Suprapubic skin (tissue), 4 donors: ENCODE measurements around the gene HOXA6. TPM values are rescaled to one million over a fixed set of nuclear protein-coding genes. Genes with fewer than 3 reads are reported as not detected.

ENCODE experiments used
- DNase-seq, 2 donors: peaks; one replicate each; pipeline ENCODE4 v3.0.0-alpha.2; 2019; ENCODE audit warnings: low spot score in 2 of 2
- H3K27ac ChIP-seq: fragments of 200-600 bp; sonication (generic); one replicate; pipeline ENCODE4 v1.5.1; 2019
- H3K27me3 ChIP-seq: fragments of 200-600 bp; sonication (generic); one replicate; pipeline ENCODE4 v1.5.1; 2019
- H3K36me3 ChIP-seq: fragments of 200-600 bp; sonication (generic); one replicate; pipeline ENCODE4 v1.5.1; 2019
- H3K4me1 ChIP-seq: fragments of 200-600 bp; sonication (generic); one replicate; pipeline ENCODE4 v1.5.1; 2019
- H3K4me3 ChIP-seq: fragments of 200-600 bp; sonication (generic); one replicate; pipeline ENCODE4 v1.5.1; 2019; ENCODE audit warnings: mild to moderate bottlenecking
- H3K9me3 ChIP-seq: fragments of 200-600 bp; sonication (generic); one replicate; pipeline ENCODE4 v1.5.1; 2019
- CTCF ChIP-seq, 2 donors: fragments of 200-600 bp in 1 of 2; fragments of 450-650 bp in 1 of 2; sonication (generic) in 1 of 2; IDR thresholded peaks; one replicate each; pipeline ENCODE4 v1.5.1; 2016 to 2019; ENCODE audit warnings: antibody characterized with exemption in 2 of 2, mild to moderate bottlenecking in 1 of 2, moderate library complexity in 1 of 2
- EP300 ChIP-seq: sonication (generic); formaldehyde crosslinking; IDR thresholded peaks from one replicate; pipeline ENCODE4 v1.6.1; 2017; ENCODE audit warnings: antibody characterized with exemption
- POLR2A ChIP-seq, 2 donors: fragments of 450-650 bp; IDR thresholded peaks; one replicate each; pipeline ENCODE4 v1.6.1; 2017; ENCODE audit warnings: antibody characterized with exemption in 2 of 2, mild to moderate bottlenecking in 2 of 2, moderate library complexity in 2 of 2
- POLR2AphosphoS5 ChIP-seq, 3 donors: sonication (generic); formaldehyde crosslinking; IDR thresholded peaks; one replicate each; pipeline ENCODE4 v1.6.1; 2017; ENCODE audit warnings: antibody characterized with exemption in 3 of 3
- whole genome bisulfite sequencing: methylation state at CpG from one replicate; pipeline ENCODE4 v1.1.5; 2018; 5-methylcytosine and 5-hydroxymethylcytosine counted together
- total RNA-seq, 4 donors: library from RNA; depleted of rRNA; stranded (reverse); fragments of >200 nt; gene quantifications; one replicate each; pipeline ENCODE4 v1.1.0, GENCODE V29; 2016

Gene HOXA6
- total RNA-seq, 4 donors from 2014 or later = 4.0 to 9.3 (median 6.4) TPM

GRCh38 chr7:27172823-27173510 is 25.4 kb upstream of the HOXA6 start:
- peak; percentile 85 to 89 for DNase-seq
- Histone ChIP-seq H3K27me3 (peaks cover 11% of the 10 kb centered on the region), H3K4me1 (peaks cover 76% of the 10 kb centered on the region), H3K36me3 (no peaks in the 10 kb centered on the region), H3K4me3 (peak overlapping the region; percentile 84), H3K27ac (peak overlapping the region; percentile 94), H3K9me3 (no peaks in the 10 kb centered on the region)
- 4% methylated on average over 21 of the region's 58 CpGs for WGBS
- no peak for TF ChIP-seq POLR2A (IDR thresholded peaks at IDR 0.05)
- TF ChIP-seq CTCF (IDR thresholded peaks at IDR 0.05) = no peak
- TF ChIP-seq POLR2AphosphoS5 (IDR thresholded peaks at IDR 0.05) = no peak
- TF ChIP-seq EP300 = no peak

- peaks cover 82% of the 10 kb centered on the region for H3K4me1 ChIP-seq
- no peak for TF ChIP-seq POLR2A (IDR thresholded peaks at IDR 0.05)
- no peak for TF ChIP-seq EP300
- TF ChIP-seq POLR2AphosphoS5 (IDR thresholded peaks at IDR 0.05) = no peak
- no peak for TF ChIP-seq CTCF (IDR thresholded peaks at IDR 0.05)
- H3K27ac ChIP-seq = peak overlapping the region; percentile 94
- DNase-seq = peak; percentile 74 to 79
- H3K9me3 ChIP-seq = no peaks in the 10 kb centered on the region
- WGBS = 25% methylated on average over 10 of the region's 10 CpGs
- H3K4me3 ChIP-seq = peak overlapping the region; percentile 84
- no peaks in the 10 kb centered on the region for H3K36me3 ChIP-seq
- peaks cover 13% of the 10 kb centered on the region for H3K27me3 ChIP-seq
Measured at GRCh38 chr7:27172315-27172774, 24.8 kb upstream of the HOXA6 start.

GRCh38 chr7:27171637-27172314 is 24.2 kb upstream of the HOXA6 start:
- Histone ChIP-seq H3K27me3 (peaks cover 16% of the 10 kb centered on the region), H3K4me1 (peaks cover 85% of the 10 kb centered on the region), H3K27ac (peak overlapping the region; percentile 94), H3K4me3 (peak overlapping the region; percentile 84), H3K36me3 (no peaks in the 10 kb centered on the region), H3K9me3 (no peaks in the 10 kb centered on the region)
- 18% methylated on average over 30 of the region's 30 CpGs for WGBS
- DNase-seq = peak; percentile 64 to 78
- TF ChIP-seq CTCF (IDR thresholded peaks at IDR 0.05) = no peak
- TF ChIP-seq POLR2A (IDR thresholded peaks at IDR 0.05) = no peak
- no peak for TF ChIP-seq POLR2AphosphoS5 (IDR thresholded peaks at IDR 0.05)
- no peak for TF ChIP-seq EP300

GRCh38 chr7:27171325-27171636 is 23.7 kb upstream of the HOXA6 start:
- peak in 1 of 2 donors; percentile 65 for DNase-seq
- H3K4me3 ChIP-seq = peak overlapping the region; percentile 84
- peaks cover 87% of the 10 kb centered on the region for H3K4me1 ChIP-seq
- 13% methylated on average over 8 of the region's 8 CpGs for WGBS
- TF ChIP-seq CTCF (IDR thresholded peaks at IDR 0.05) (no peak), POLR2A (IDR thresholded peaks at IDR 0.05) (no peak), EP300 (no peak), POLR2AphosphoS5 (IDR thresholded peaks at IDR 0.05) (no peak)
- H3K27me3 ChIP-seq = peaks cover 20% of the 10 kb centered on the region
- no peaks in the 10 kb centered on the region for H3K36me3 ChIP-seq
- H3K9me3 ChIP-seq = no peaks in the 10 kb centered on the region
- peak overlapping the region; percentile 94 for H3K27ac ChIP-seq
